ENCODE data around the gene EIF4EBP3. TPM values are rescaled to one million over a fixed set of nuclear protein-coding genes. Genes with fewer than 3 reads are reported as not detected.

The EIF4EBP3 gene
- polyA plus RNA-seq, 1 donor (not counting 4 experiments of a cell fraction or from before 2014, with no cell fraction given): 5.2 TPM

DNA sequence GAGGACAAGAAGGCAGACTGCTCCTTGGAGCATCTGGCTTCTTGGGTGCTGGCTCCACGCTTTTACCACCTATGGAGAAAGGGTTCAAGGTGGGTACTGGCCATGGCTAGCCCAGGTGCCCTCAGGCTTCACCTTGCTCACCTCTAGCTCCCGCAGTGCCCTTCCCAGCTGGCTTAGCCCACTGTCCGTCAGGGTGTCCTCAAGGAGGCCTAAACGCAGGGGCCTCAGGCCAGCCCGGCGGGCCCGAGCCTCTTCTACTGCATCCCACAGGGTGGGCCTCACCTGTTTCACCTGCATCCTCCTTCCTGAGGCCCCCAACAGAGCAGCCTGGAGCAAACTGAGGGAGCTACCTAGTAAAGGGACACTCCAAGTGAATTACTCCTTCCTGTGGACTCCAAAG is 26.2 kb downstream of the EIF4EBP3 start:
- H3K9me3 ChIP-seq (ENCODE audit: control insufficient read depth, low read depth, low read length): no peaks in the 10 kb centered on the region
- H3K4me3 ChIP-seq (ENCODE audit: control insufficient read depth in 2 of 3, extremely low read depth in 1 of 3, insufficient read depth in 2 of 3, low read depth in 1 of 3, low read length in 3 of 3): no peak overlapping the region
- dilution Hi-C loops (cut with MboI; ENCODE audit: extremely low pct_ligation_motif_present, low sequenced_read_pairs): no loop called here
- H3K9ac ChIP-seq (ENCODE audit: control insufficient read depth, extremely low read depth, insufficient read depth, low read length): no peak overlapping the region
- H4K20me1 ChIP-seq (ENCODE audit: control insufficient read depth, extremely low read depth, insufficient read depth, low read length): no peaks in the 10 kb centered on the region
- H3K27me3 ChIP-seq (ENCODE audit: control insufficient read depth, extremely low read depth, insufficient read depth, low read length): no peaks in the 10 kb centered on the region
- no peaks in the 10 kb centered on the region for H3K79me2 ChIP-seq (ENCODE audit: control insufficient read depth, insufficient read depth, low read length)
- H2AFZ ChIP-seq (ENCODE audit: control insufficient read depth, low read length): no peak overlapping the region
- H3K27ac ChIP-seq (ENCODE audit: control insufficient read depth, insufficient read depth, low read length): no peak overlapping the region
- no peaks in the 10 kb centered on the region for H3K9me1 ChIP-seq (ENCODE audit: control insufficient read depth, extremely low read depth, insufficient read depth, low read length)
- H3K4me1 ChIP-seq (ENCODE audit: control insufficient read depth, extremely low read depth, insufficient read depth, low read length): no peaks in the 10 kb centered on the region
- H3K4me2 ChIP-seq (ENCODE audit: control insufficient read depth, extremely low read depth, insufficient read depth, low read depth, low read length): no peak overlapping the region
- peaks cover 0 to 2% of the 10 kb centered on the region in 2 experiments for H3K36me3 ChIP-seq (ENCODE audit: control insufficient read depth in 2 of 2, extremely low read depth in 1 of 2, insufficient read depth in 2 of 2, low read length in 2 of 2)
- TF ChIP-seq, protein P1, sequence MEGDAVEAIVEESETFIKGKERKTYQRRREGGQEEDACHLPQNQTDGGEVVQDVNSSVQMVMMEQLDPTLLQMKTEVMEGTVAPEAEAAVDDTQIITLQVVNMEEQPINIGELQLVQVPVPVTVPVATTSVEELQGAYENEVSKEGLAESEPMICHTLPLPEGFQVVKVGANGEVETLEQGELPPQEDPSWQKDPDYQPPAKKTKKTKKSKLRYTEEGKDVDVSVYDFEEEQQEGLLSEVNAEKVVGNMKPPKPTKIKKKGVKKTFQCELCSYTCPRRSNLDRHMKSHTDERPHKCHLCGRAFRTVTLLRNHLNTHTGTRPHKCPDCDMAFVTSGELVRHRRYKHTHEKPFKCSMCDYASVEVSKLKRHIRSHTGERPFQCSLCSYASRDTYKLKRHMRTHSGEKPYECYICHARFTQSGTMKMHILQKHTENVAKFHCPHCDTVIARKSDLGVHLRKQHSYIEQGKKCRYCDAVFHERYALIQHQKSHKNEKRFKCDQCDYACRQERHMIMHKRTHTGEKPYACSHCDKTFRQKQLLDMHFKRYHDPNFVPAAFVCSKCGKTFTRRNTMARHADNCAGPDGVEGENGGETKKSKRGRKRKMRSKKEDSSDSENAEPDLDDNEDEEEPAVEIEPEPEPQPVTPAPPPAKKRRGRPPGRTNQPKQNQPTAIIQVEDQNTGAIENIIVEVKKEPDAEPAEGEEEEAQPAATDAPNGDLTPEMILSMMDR (optimal IDR thresholded peaks at IDR 0.05 in 1 of 3, IDR thresholded peaks at IDR 0.05 in 1 of 3, conservative IDR thresholded peaks at IDR 0.05 in 1 of 3; ENCODE audit: extremely low read depth in 1 of 3, insufficient read depth in 2 of 3, low read length in 3 of 3): no peak
- TF ChIP-seq EZH2 (IDR thresholded peaks at IDR 0.05; ENCODE audit: low read length): no peak
- FAIRE-seq (no peak), DNase-seq (ENCODE audit: low read depth, low spot score) (no peak)

DNA sequence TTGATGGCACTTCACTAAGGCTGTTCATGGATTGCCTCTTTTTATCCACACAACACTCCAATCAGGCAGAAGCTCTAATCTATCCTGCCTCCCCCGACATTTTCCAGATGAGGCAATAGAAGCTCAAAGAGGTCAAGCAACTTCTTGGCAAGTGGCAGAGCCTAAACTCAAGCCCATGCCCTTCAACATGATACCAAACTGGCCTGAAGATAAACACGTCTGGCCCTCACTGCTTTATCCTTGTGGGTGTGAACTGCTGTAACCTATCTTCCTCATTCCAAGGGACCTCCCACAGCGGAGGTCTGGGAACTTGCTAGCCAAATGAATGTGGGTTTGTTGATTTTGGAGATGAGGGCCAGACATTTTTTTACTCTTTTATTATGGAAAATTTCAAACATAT is 26.7 kb downstream of the EIF4EBP3 start:
- no peak for DNase-seq (ENCODE audit: low read depth, low spot score)
- no peak for FAIRE-seq
- no peaks in the 10 kb centered on the region for H4K20me1 ChIP-seq (ENCODE audit: control insufficient read depth, extremely low read depth, insufficient read depth, low read length)
- no peaks in the 10 kb centered on the region for H3K9me1 ChIP-seq (ENCODE audit: control insufficient read depth, extremely low read depth, insufficient read depth, low read length)
- TF ChIP-seq, protein P1 (optimal IDR thresholded peaks at IDR 0.05 in 1 of 3, IDR thresholded peaks at IDR 0.05 in 1 of 3, conservative IDR thresholded peaks at IDR 0.05 in 1 of 3; ENCODE audit: extremely low read depth in 1 of 3, insufficient read depth in 2 of 3, low read length in 3 of 3): no peak
- TF ChIP-seq EZH2 (IDR thresholded peaks at IDR 0.05; ENCODE audit: low read length): no peak
- H3K27me3 ChIP-seq (ENCODE audit: control insufficient read depth, extremely low read depth, insufficient read depth, low read length): no peaks in the 10 kb centered on the region
- H3K9me3 ChIP-seq (ENCODE audit: control insufficient read depth, low read depth, low read length): no peaks in the 10 kb centered on the region
- no peak overlapping the region for H3K4me3 ChIP-seq (ENCODE audit: control insufficient read depth in 2 of 3, extremely low read depth in 1 of 3, insufficient read depth in 2 of 3, low read depth in 1 of 3, low read length in 3 of 3)
- H3K4me2 ChIP-seq (ENCODE audit: control insufficient read depth, extremely low read depth, insufficient read depth, low read depth, low read length): no peak overlapping the region
- H3K9ac ChIP-seq (ENCODE audit: control insufficient read depth, extremely low read depth, insufficient read depth, low read length): no peak overlapping the region
- H2AFZ ChIP-seq (ENCODE audit: control insufficient read depth, low read length): no peak overlapping the region
- peaks cover 0 to 2% of the 10 kb centered on the region in 2 experiments for H3K36me3 ChIP-seq (ENCODE audit: control insufficient read depth in 2 of 2, extremely low read depth in 1 of 2, insufficient read depth in 2 of 2, low read length in 2 of 2)
- no peaks in the 10 kb centered on the region for H3K4me1 ChIP-seq (ENCODE audit: control insufficient read depth, extremely low read depth, insufficient read depth, low read length)
- H3K79me2 ChIP-seq (ENCODE audit: control insufficient read depth, insufficient read depth, low read length): no peaks in the 10 kb centered on the region
- dilution Hi-C loops (cut with MboI; ENCODE audit: extremely low pct_ligation_motif_present, low sequenced_read_pairs): no loop called here
- no peak overlapping the region for H3K27ac ChIP-seq (ENCODE audit: control insufficient read depth, insufficient read depth, low read length)

Measured in keratinocyte (primary cell).